ENCODE data around the gene RPA1. TPM values are rescaled to one million over a fixed set of nuclear protein-coding genes. Genes with fewer than 3 reads are reported as not detected.
A peak's percentile ranks its signal among the peaks of the same experiment; 100 is the strongest.
"Not testable (repeated sequence)": the region's sequence is repeated elsewhere in the genome, so short reads cannot be mapped to it uniquely, and the experiment has no call there.

RPA1 gene
- total RNA-seq, 1 donor from 2014 or later = 11.6 TPM

- DNase-seq (ENCODE audit: low read depth) = no peak
Measured at GRCh38 chr17:1878419-1879121, 48.8 kb downstream of the RPA1 start.

GRCh38 chr17:1880851-1881630 is 51.2 kb downstream of the RPA1 start:
- no peak for DNase-seq (ENCODE audit: low read depth)

- DNase-seq (ENCODE audit: low read depth) = peak; percentile 18
Measured at GRCh38 chr17:1882836-1883235, 53.0 kb downstream of the RPA1 start.

- no peak for DNase-seq (ENCODE audit: low read depth)
Measured at GRCh38 chr17:1883536-1883935, 53.7 kb downstream of the RPA1 start.

- DNase-seq (ENCODE audit: low read depth) = no peak
Measured at GRCh38 chr17:1888741-1889140, 58.9 kb downstream of the RPA1 start.

- DNase-seq (ENCODE audit: low read depth) = no peak
Measured at GRCh38 chr17:1890758-1891450, 61.1 kb downstream of the RPA1 start.

- DNase-seq (ENCODE audit: low read depth) = no peak
Measured at GRCh38 chr17:1894753-1895339, 65.0 kb downstream of the RPA1 start.

- not testable (repeated sequence) for DNase-seq (ENCODE audit: low read depth)
Measured at GRCh38 chr17:1895479-1895878, 65.7 kb downstream of the RPA1 start.

- no peak for DNase-seq (ENCODE audit: low read depth)
Measured at GRCh38 chr17:1896243-1897104, 66.7 kb downstream of the RPA1 start.

GRCh38 chr17:1897105-1897656 is 67.4 kb downstream of the RPA1 start:
- no peak for DNase-seq (ENCODE audit: low read depth)

GRCh38 chr17:1898332-1898731 is 68.5 kb downstream of the RPA1 start:
- no peak for DNase-seq (ENCODE audit: low read depth)

- DNase-seq (ENCODE audit: low read depth) = no peak
Measured at GRCh38 chr17:1898872-1899271, 69.1 kb downstream of the RPA1 start.

- DNase-seq (ENCODE audit: low read depth) = no peak
Measured at GRCh38 chr17:1899403-1900000, 69.7 kb downstream of the RPA1 start.

- no peak for DNase-seq (ENCODE audit: low read depth)
Measured at GRCh38 chr17:1904273-1905182, 74.7 kb downstream of the RPA1 start.

- no peak for DNase-seq (ENCODE audit: low read depth)
Measured at GRCh38 chr17:1905190-1905913, 75.5 kb downstream of the RPA1 start.

- no peak for DNase-seq (ENCODE audit: low read depth)
Measured at GRCh38 chr17:1906662-1907101, 76.9 kb downstream of the RPA1 start.

- DNase-seq (ENCODE audit: low read depth) = no peak
Measured at GRCh38 chr17:1907216-1907631, 77.4 kb downstream of the RPA1 start.
